KMS-11 (cell line): ENCODE measurements around the gene PCTP.

ENCODE experiments used
- H2AFZ ChIP-seq: fragments of 200-600 bp; sonication (generic); 2 replicates; pipeline ENCODE4 v1.6.1; 2016; ENCODE audit warnings: antibody characterized with exemption, mixed run types, low read depth
- H3K27ac ChIP-seq: fragments of 200-600 bp; sonication (generic); 2 replicates; pipeline ENCODE4 v1.6.1; 2016; ENCODE audit warnings: mild to moderate bottlenecking, mixed run types
- H3K27me3 ChIP-seq: fragments of 200-600 bp; sonication (generic); 2 replicates; pipeline ENCODE4 v1.6.1; 2017; ENCODE audit warnings: mild to moderate bottlenecking, low read depth, mixed run types, moderate library complexity; ENCODE audit not compliant: insufficient read depth
- H3K36me3 ChIP-seq: fragments of 200-600 bp; sonication (generic); 2 replicates; pipeline ENCODE4 v1.6.1; 2017; ENCODE audit warnings: mild to moderate bottlenecking, mixed run types; ENCODE audit not compliant: insufficient read depth
- H3K4me1 ChIP-seq: fragments of 200-600 bp; sonication (generic); 2 replicates; pipeline ENCODE4 v1.6.1; 2016; ENCODE audit warnings: mild to moderate bottlenecking, low read depth, mixed run types; ENCODE audit not compliant: poor library complexity, severe bottlenecking
- H3K4me2 ChIP-seq: fragments of 200-600 bp; sonication (generic); 2 replicates; pipeline ENCODE4 v1.7.0; 2016; ENCODE audit warnings: mild to moderate bottlenecking, mixed run types
- H3K4me3 ChIP-seq: fragments of 200-600 bp; sonication (generic); IDR thresholded peaks from 2 replicates; pipeline ENCODE4 v1.6.1; 2017; ENCODE audit warnings: low read depth, low read length, mixed read lengths; ENCODE audit not compliant: insufficient read depth
- H3K79me2 ChIP-seq: fragments of 200-600 bp; sonication (generic); 2 replicates; pipeline ENCODE4 v1.6.1; 2016; ENCODE audit warnings: low read depth, mixed run types; ENCODE audit not compliant: insufficient read depth
- H3K9ac ChIP-seq: fragments of 200-600 bp; sonication (generic); 2 replicates; pipeline ENCODE4 v1.6.1; 2016; ENCODE audit warnings: mild to moderate bottlenecking, mixed run types
- H4K20me1 ChIP-seq: fragments of 200-600 bp; sonication (generic); 2 replicates; pipeline ENCODE4 v1.6.1; 2016; ENCODE audit warnings: mild to moderate bottlenecking, mixed run types; ENCODE audit not compliant: insufficient read depth
- TF ChIP-seq, protein P1 (sequence below): fragments of 200-600 bp; sonication (generic); conservative IDR thresholded peaks from 2 replicates; pipeline ENCODE4 v1.6.1; 2017; ENCODE audit warnings: low read depth, mild to moderate bottlenecking, antibody characterized with exemption, low read length, moderate library complexity, mixed read lengths

Gene PCTP

DNA sequence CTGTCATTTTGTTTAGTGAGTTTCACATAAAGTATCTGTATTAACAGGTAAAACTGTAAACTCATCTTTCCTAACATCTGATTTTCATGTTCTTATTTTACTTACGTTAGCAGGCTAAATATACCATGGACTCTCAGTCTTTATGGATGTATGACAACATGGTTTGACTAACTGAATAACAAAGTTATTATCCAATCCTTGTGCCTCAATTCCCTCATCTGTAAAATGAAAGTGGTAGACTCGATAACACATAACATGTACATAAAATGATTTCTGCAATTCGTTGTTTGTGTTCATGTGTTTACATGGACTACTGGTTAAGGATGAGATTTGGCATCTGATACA, 9.5 kb upstream of the PCTP start:
- TF ChIP-seq, protein P1, sequence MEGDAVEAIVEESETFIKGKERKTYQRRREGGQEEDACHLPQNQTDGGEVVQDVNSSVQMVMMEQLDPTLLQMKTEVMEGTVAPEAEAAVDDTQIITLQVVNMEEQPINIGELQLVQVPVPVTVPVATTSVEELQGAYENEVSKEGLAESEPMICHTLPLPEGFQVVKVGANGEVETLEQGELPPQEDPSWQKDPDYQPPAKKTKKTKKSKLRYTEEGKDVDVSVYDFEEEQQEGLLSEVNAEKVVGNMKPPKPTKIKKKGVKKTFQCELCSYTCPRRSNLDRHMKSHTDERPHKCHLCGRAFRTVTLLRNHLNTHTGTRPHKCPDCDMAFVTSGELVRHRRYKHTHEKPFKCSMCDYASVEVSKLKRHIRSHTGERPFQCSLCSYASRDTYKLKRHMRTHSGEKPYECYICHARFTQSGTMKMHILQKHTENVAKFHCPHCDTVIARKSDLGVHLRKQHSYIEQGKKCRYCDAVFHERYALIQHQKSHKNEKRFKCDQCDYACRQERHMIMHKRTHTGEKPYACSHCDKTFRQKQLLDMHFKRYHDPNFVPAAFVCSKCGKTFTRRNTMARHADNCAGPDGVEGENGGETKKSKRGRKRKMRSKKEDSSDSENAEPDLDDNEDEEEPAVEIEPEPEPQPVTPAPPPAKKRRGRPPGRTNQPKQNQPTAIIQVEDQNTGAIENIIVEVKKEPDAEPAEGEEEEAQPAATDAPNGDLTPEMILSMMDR: no peak
- Histone ChIP-seq H4K20me1 (no peaks in the 10 kb centered on the region), H3K79me2 (no peaks in the 10 kb centered on the region), H3K9ac (no peak overlapping the region), H3K27me3 (no peaks in the 10 kb centered on the region), H2AFZ (no peak overlapping the region), H3K4me2 (no peak overlapping the region), H3K27ac (no peak overlapping the region), H3K4me1 (no peaks in the 10 kb centered on the region), H3K4me3 (no peak overlapping the region), H3K36me3 (no peaks in the 10 kb centered on the region)

DNA sequence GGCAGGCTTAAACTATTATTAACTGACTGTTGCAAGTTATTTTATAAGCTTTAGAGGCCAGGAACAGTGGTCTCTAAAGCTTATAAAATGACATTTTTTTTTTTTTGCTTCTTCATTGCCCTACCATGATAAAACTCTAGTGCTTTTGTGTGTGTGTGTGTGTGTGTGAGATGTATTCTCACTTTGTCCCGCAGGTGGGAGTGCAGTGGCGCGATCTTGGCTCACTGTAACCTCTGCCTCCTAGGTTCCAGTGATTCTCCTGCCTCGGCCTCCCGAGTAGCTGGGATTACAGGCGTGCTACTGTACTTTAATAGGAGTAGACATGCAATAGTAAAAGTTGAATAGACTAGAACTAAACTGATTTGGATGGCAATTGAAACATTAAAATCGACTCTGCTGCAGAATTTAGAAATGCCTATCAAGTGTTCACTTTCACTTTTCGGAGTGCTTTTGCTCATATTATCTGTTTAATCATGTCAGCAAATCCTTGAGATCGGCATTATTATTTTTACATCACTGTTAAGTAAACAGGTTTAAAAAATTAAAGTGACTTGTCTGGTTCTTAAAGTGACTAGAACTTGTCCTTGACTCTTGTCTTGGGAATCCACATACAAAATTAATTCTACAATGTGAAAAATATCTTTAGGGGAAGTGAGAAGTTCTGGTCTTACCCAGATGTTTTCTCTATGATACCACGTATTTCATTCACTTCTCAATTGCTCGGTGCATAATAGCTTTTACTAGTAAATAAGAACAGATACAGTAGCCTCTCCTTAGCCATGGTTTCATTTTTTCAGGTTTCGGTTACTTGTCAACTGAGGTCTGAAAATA, 8.4 kb upstream of the PCTP start:
- Histone ChIP-seq H3K79me2 (no peaks in the 10 kb centered on the region), H3K9ac (no peak overlapping the region), H3K27me3 (no peaks in the 10 kb centered on the region), H3K27ac (no peak overlapping the region), H4K20me1 (no peaks in the 10 kb centered on the region), H2AFZ (no peak overlapping the region), H3K4me1 (no peaks in the 10 kb centered on the region), H3K4me2 (no peak overlapping the region), H3K4me3 (no peak overlapping the region), H3K36me3 (no peaks in the 10 kb centered on the region)
- TF ChIP-seq, protein P1: no peak

DNA sequence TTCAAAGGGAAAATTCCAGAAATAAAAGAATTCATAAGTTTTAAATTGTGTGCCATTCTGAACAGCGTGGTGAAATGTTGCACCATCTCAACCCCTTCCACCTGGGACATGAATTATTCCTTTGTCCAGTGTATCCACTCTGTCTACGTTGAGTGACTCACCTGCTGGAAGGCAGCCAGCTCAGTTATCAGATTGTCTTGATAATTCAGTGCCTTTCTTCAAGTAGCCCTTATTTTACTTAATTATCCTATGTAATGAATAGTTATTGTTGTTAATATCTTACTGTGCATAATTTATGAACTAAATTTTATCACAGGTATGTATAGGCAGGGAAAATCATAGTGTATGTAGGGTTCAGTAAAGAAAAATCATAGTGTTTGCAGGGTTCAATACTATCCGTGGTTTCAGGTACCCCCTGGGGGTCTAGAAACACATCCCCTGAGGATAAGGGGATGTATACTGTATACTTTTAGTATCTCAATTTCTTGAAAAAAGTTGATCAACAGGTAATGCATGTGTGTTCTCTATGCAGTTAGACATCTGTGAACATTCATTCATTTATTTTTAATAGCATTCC, 7.7 kb upstream of the PCTP start:
- Histone ChIP-seq H3K4me3 (no peak overlapping the region), H2AFZ (no peak overlapping the region), H3K79me2 (no peaks in the 10 kb centered on the region), H4K20me1 (no peaks in the 10 kb centered on the region), H3K27me3 (no peaks in the 10 kb centered on the region), H3K9ac (no peak overlapping the region), H3K4me2 (no peak overlapping the region), H3K36me3 (no peaks in the 10 kb centered on the region), H3K4me1 (no peaks in the 10 kb centered on the region), H3K27ac (no peak overlapping the region)
- TF ChIP-seq, protein P1: no peak

DNA sequence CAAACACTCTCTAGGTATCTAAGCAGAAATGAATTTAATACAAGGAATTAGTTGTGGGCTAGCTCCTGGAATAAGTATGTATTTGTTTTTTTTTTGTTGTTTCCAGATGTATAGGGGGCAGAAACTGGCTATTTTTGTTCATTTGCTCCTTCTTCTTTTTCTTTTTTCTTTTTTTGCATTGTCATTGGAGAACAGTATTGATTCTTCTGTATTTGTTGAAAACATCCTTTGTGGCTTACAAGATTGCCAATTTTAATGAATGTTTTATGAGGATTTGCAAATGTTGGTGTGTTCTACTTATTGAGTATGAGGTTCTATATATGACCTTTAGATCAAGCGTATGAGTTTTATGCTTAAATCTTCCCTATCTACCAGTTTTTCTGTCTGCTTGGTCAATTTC, 5.6 kb upstream of the PCTP start:
- Histone ChIP-seq H2AFZ (no peak overlapping the region), H3K4me3 (no peak overlapping the region), H3K27me3 (no peaks in the 10 kb centered on the region), H3K4me2 (no peak overlapping the region), H3K4me1 (no peaks in the 10 kb centered on the region), H3K79me2 (no peaks in the 10 kb centered on the region), H3K27ac (no peak overlapping the region), H3K36me3 (no peaks in the 10 kb centered on the region), H4K20me1 (no peaks in the 10 kb centered on the region), H3K9ac (no peak overlapping the region)
- TF ChIP-seq, protein P1: no peak
